Measurements from ENCODE around the gene FPR1. TPM values are rescaled to one million over a fixed set of nuclear protein-coding genes. Genes with fewer than 3 reads are reported as not detected.

The FPR1 gene
- total and polyA plus RNA-seq, 2 of the 13 experiments (the other 11 are each of a cell fraction or from before 2014, with no cell fraction given) = not detected

GRCh38 chr19:51755571-51755970 is 3.9 kb upstream of the FPR1 start (continued):
- TF ChIP-seq, protein P1, sequence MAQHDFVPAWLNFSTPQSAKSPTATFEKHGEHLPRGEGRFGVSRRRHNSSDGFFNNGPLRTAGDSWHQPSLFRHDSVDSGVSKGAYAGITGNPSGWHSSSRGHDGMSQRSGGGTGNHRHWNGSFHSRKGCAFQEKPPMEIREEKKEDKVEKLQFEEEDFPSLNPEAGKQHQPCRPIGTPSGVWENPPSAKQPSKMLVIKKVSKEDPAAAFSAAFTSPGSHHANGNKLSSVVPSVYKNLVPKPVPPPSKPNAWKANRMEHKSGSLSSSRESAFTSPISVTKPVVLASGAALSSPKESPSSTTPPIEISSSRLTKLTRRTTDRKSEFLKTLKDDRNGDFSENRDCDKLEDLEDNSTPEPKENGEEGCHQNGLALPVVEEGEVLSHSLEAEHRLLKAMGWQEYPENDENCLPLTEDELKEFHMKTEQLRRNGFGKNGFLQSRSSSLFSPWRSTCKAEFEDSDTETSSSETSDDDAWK (CRISPR knock-in tag; IDR thresholded peaks at IDR 0.05) = no peak
- no peak for TF ChIP-seq FOXA1 (IDR thresholded peaks at IDR 0.05)
- TF ChIP-seq FOXA1 (CRISPR knock-in tag; IDR thresholded peaks at IDR 0.05) = no peak
- TF ChIP-seq TARDBP (CRISPR knock-in tag; IDR thresholded peaks at IDR 0.05) = no peak
- TF ChIP-seq POLR2G (IDR thresholded peaks at IDR 0.05; ENCODE audit: low read depth, low read length) = no peak
- TF ChIP-seq ZGPAT (CRISPR knock-in tag; IDR thresholded peaks at IDR 0.05) = no peak

DNA sequence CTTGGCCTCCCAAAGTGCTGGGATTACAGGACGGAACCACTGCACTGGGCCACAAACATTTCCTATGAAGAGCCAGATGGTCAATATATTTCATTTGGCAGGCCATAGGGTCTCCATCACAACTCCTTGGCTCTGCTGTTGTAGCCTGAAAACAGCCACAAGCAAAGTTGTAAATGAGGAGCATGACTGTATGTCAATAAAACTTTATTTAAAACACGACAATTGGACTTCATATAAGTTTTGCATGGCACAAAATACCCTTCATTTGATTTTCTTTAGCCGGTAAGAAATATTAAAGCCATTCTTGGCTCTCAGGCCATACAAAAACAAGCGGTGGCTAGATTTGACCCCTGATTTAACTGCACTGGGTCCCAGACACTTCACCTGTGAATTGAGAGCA is 3.1 kb upstream of the FPR1 start:
- in situ Hi-C loops (cut with HindIII; ENCODE audit: extremely low pct_ligation_motif_present, low pct_unique_long_range_greater_than_20kb) (no loop called here), intact Hi-C loops (cut with micrococcal nuclease; ENCODE audit: unreplicated experiment) (no loop called here)
- H4K20me1 ChIP-seq (ENCODE audit: insufficient read depth, low read length) = no peaks in the 10 kb centered on the region
- ChIA-PET CTCF (ENCODE audit: low intra/inter-chr PET ratio, low total read pairs) (no interaction called here), POLR2A (no interaction called here)
- H3K27me3 ChIP-seq (ENCODE audit: control insufficient read depth in 1 of 2, insufficient read depth in 2 of 2, low read length in 2 of 2) = no peaks in the 10 kb centered on the region
- no peak overlapping the region for H3K27ac ChIP-seq (ENCODE audit: extremely low read length, insufficient read depth, low read length)
- no peak overlapping the region for H2AFZ ChIP-seq (ENCODE audit: low read length)
- DNase-seq (ENCODE audit: low spot score) (no peak), FAIRE-seq (no peak), ATAC-seq (no peak)
- no peaks in the 10 kb centered on the region; the same call in 1 of the 2 replicates for H3K9me3 ChIP-seq (ENCODE audit: low read length)
- WGBS (ENCODE audit: low lambda C conversion rate) = 4% methylated on average over 4 of the region's 4 CpGs
- H3K9ac ChIP-seq (ENCODE audit: insufficient read depth, low read depth, low read length) = no peak overlapping the region
- TF ChIP-seq HMGA1 (CRISPR knock-in tag; conservative IDR thresholded peaks at IDR 0.05) = no peak
- H3K79me2 ChIP-seq (ENCODE audit: insufficient read depth, low read length) = no peaks in the 10 kb centered on the region
- H3K4me3 ChIP-seq (replicated peaks in 1 of 3; ENCODE audit: insufficient read depth in 1 of 3, low read depth in 2 of 3, low read length in 3 of 3) = no peak overlapping the region
- no peaks in the 10 kb centered on the region for H3K4me1 ChIP-seq (ENCODE audit: insufficient read depth, low read length)
- no peak overlapping the region for H3K4me2 ChIP-seq (ENCODE audit: low read depth, low read length)
- H3K36me3 ChIP-seq (replicated peaks in 1 of 2; ENCODE audit: control insufficient read depth in 1 of 2, insufficient read depth in 2 of 2, low read length in 2 of 2) = no peaks in the 10 kb centered on the region
- no TSS peak for BruUV-seq (replicated peaks)
